ENCODE results near the gene SLC1A3.

GRCh38 chr5:36691696-36692371, 85.4 kb downstream of the SLC1A3 start:
- TF ChIP-seq CTCF (IDR thresholded peaks at IDR 0.05) (no peak), POLR2A (IDR thresholded peaks at IDR 0.05) (no peak)

All from stomach (tissue), 4 donors.